GM19328 (cell line): ENCODE results near the gene LHPP.

Experiments used
- ATAC-seq: cut with Tn5 transposase; IDR thresholded peaks from one replicate; pipeline ENCODE4 v1.9.1; 2021; ENCODE audit warnings: mild to moderate bottlenecking, moderate library complexity; ENCODE audit not compliant: unreplicated experiment

LHPP gene

GRCh38 chr10:124637746-124638145 is 176.1 kb downstream of the LHPP start:
- ATAC-seq: no peak

GRCh38 chr10:124639206-124639605 is 177.6 kb downstream of the LHPP start:
- no peak for ATAC-seq

GRCh38 chr10:124639646-124640045 is 178.0 kb downstream of the LHPP start:
- no peak for ATAC-seq

- ATAC-seq: no peak
Observed at GRCh38 chr10:124640056-124640455, 178.4 kb downstream of the LHPP start.

DNA sequence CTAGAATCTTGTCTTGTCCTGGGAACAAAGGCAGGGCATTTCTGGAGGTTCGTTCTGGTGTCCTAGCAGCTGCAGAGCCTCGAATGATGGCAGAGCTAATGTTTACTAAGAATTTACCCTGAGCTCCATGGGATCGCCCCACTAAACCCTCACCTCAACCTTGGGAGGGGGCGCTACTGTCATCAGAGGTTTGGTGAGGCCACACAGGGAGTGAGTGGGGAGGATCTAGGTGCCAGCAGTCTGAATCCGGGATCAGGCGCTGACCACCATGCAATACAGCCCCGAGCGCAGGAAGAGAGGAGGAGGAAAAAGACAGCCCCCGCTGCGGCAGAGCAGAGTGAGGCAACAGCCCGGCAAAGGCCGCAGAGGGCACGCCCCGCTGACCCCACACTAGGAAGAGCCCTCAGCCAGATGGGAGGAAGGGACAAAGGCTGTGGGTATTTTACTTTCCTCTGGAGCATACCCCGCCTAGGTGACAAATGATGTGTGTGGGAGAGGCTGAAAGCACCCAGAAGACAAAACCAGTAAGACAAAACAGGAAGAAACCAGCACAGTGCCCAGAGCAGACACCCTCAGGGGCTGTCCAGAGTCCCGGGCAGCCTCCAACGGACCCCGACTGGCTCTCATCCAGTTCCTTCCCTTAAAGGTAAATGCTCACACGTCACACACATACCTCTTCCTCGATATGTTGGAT is 179.1 kb downstream of the LHPP start:
- ATAC-seq: no peak

DNA sequence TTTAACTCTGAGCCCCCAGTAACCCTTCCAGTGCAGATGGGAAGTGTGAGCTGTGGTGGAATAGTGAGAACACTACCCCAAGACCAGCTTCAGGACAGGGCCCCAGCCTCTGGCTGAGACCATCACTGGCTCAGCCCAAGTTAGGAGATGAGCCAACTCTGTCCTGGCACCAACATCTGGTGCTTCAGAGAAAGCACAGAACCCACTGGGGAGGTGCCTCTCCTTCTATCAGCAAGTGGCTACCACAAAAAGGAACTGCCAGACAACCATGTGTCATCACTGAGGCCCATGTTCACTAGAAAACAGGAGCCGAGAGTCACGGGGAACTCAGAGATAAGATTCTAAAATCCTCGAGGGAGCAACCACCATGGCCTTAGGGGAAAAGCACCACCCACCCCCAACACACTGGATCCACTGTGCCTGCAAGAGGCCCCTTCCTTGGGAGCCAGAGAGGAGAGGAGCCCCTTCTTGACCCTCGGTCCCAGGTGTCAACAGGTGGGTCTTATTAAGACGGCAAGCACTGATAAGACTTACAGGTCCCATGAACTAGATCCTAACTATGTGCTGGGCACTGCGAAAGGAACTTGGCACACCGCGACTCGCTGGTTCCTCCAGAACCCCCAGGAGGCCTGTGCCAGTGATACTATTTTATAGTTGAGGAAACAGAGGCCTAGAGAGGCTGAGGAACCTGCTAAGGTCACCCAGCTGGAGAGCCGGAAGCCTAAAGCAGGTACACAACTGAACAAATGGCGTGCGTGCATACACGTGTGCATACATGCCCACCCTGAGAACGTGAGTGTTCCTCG is 179.9 kb downstream of the LHPP start:
- ATAC-seq: no peak

DNA sequence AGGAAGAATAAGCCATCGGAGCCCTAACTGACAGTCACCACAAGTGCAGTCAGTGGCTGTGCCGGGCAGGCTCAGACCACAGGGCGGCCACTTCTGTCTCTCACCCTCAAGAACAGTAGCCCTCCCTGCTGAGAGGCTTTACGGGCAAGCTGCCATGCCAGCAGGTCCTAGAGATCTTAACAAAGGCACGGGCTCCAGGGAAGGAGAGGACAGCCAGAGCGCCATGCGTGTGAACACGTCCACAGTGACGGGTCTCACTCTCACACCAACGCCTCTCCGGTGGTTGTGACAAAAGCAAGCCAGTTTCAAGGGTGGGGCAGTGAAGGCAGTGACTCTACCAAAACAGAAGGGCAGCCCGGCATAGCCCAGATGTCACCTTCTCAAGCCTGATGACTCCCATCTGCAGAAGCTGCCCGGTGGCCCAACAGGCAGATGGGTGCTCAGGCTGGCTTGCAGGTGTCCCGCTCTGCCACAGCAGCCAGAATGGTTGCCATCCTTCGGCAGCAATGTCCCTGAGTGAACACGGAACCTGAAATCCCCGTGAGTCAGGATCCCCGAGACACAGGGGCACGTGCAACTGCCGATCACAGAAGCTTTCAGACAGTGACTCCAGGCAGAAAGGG is 180.6 kb downstream of the LHPP start:
- no peak for ATAC-seq

GRCh38 chr10:124643330-124644009 is 181.8 kb downstream of the LHPP start:
- no peak for ATAC-seq

DNA sequence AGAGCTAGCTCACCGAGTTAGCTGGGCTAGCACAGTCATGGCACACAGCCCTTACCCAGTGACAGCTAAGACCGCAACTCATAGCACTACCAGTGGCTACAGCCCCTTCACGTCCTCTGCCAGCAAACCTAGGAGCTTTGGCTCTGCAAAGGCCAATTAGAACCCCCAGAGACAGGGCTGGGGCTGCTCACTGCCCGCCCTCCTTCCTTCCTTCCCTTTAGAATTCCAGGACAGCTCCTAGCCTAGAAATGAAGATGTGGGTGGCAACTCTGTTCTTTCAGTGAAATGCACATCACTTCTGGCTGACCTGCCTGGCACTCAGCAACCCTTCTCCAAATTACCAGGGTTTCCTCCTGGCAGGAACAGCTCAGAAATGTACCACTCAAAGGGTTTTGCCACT is 182.6 kb downstream of the LHPP start:
- ATAC-seq: no peak

DNA sequence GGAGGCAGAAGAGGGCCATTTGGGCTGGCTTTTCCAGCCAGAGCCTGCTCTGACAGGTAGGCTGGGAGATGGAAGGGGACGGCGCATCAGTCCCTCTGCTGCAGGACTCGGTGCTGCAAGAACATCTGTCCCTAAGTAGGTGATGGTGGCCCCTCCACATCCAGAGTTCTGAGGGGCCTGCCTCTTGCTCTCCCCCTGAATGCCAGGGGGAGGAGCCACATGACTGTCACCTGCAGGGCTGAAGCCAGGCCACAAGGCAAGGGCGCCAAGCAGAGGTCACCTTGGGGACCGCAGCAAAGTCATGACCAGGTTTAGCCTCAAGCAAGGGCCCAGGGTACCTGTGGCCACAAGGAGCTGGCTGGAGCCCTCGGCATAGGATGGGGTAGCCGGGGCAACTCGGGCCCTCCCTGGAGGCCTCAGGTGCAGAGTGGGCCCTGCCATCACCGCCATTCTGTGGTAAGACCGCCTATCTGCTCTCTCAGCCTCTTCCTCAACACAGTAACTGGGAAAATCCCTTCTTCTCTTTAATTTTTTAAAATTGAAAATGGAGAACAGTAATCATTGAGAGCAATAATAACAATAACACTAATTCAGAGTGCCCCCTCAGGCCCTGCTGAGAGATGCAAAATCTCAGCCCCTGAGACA is 183.3 kb downstream of the LHPP start:
- no peak for ATAC-seq

GRCh38 chr10:124645467-124646095 is 184.0 kb downstream of the LHPP start:
- ATAC-seq: no peak

- ATAC-seq: no peak
Observed at GRCh38 chr10:124646483-124647352, 185.1 kb downstream of the LHPP start.

GRCh38 chr10:124647421-124648130 is 186.0 kb downstream of the LHPP start:
- no peak for ATAC-seq

DNA sequence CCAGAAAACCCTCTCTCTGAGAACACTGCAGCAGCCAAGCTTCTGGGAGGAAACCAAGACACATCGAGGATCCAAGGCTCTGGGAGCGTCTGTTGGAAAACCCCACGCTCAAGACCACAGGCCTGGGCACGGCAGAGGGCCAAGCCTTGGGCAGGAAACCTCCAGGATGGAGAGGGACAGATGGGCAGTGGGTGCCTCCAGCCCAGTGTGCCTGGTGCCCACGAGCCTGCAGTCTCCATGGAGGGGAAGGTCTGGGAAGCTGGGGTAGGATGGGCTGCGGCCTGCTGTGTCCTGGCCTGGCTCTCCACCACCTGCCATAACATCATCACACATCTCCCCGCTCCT is 186.5 kb downstream of the LHPP start:
- no peak for ATAC-seq

DNA sequence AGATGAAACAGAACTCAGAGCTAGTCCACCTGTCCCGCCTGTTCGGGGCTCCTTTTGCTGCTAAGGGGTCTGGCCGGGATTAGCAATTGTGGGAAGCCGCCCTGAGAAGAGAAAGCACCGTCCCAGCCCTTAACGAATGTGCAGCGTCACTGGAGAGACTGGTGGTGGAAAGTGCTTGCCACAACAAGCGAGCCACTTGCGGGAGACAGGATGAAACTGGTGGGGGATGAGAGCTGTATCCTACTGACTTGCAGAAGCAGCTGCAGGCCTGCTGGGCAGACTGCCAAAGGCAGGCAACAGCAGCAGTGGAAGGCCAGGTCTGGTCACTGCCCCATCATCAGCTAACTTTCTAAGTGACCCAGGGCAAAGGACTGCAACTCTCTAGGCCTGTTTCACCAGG is 187.1 kb downstream of the LHPP start:
- ATAC-seq: no peak

DNA sequence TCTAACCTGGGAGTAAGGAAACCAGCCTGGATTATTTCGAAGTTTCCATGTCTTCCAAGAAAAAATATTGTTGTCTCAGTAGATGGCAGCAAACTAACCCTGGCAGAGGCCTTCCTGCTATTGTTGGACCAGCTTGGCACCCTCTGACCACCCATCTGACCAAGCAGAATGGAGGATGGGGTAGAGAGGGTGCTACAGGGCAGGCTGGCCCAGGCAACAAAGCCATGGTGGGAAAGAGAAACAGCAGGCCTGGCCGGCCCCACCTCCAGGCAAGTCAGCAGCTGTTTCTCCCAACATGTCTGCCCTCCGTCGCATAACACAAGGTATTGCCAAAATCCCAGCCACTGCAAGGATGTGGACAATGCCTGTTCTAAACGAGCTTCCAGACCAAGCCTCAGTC is 187.6 kb downstream of the LHPP start:
- no peak for ATAC-seq

DNA sequence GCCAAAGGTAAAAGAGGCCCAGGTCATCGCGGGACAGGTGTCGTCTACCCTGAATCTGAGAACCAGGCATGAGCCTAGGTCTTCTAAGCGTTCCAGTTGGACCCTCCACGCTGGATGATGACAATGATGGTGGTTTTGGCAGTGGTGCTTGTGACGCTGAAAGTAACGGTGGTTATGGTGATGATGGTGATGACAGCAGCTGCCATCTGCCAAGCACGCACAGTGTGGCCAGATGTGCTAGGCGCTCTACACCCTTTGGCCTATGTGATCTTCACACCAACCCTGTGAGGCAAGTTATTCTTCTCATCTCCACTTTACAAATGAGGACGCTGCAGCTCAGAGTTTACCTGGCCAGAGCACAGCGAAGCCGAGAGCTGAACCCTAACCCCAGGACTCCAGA is 188.6 kb downstream of the LHPP start:
- no peak for ATAC-seq

- ATAC-seq: no peak
Observed at GRCh38 chr10:124650820-124651401, 189.3 kb downstream of the LHPP start.
